Heart right ventricle (tissue), 16 donors: ENCODE measurements around the gene AIFM2. TPM values are rescaled to one million over a fixed set of nuclear protein-coding genes. Genes with fewer than 3 reads are reported as not detected.

ENCODE experiments used
- ATAC-seq, 8 donors: fragments of 200-7000 bp; cut with Tn5 transposase; one replicate each; pipeline ENCODE4 v1.9.1; 2020; ENCODE audit warnings: mild to moderate bottlenecking in 8 of 8, moderate library complexity in 8 of 8, moderate number of reproducible peaks in 1 of 8
- DNase-seq, 2 donors: peaks; one replicate each; pipeline ENCODE4 v3.0.0-alpha.2; 2020
- H3K27ac ChIP-seq, 10 donors: fragments of 200-600 bp; sonication (generic) in 2 of 10; one replicate each; pipeline versions ENCODE4 v1.5.0 to v1.8.0; 2020 to 2022; ENCODE audit warnings: mild to moderate bottlenecking in 3 of 10
- H3K27me3 ChIP-seq, 7 donors: fragments of 200-600 bp; one replicate each; pipeline ENCODE4 v1.8.0; 2021 to 2022; ENCODE audit warnings: mild to moderate bottlenecking in 2 of 7
- H3K36me3 ChIP-seq, 9 donors: fragments of 200-600 bp; sonication (generic) in 1 of 9; one replicate each; pipeline versions ENCODE4 v1.5.0 to v1.8.0; 2020 to 2022; ENCODE audit warnings: mild to moderate bottlenecking in 2 of 9
- H3K4me1 ChIP-seq, 9 donors: fragments of 200-600 bp; sonication (generic) in 1 of 9; one replicate each; pipeline versions ENCODE4 v1.5.0 to v1.8.0; 2020 to 2022; ENCODE audit warnings: mild to moderate bottlenecking in 4 of 9
- H3K4me3 ChIP-seq, 10 donors: fragments of 200-600 bp; sonication (generic) in 2 of 10; one replicate each; pipeline versions ENCODE4 v1.5.0 to v1.8.0; 2020 to 2022; ENCODE audit warnings: mild to moderate bottlenecking in 7 of 10, moderate library complexity in 2 of 10
- H3K9me3 ChIP-seq, 11 donors: fragments of 200-600 bp in 10 of 11; sonication (generic) in 2 of 11; one replicate each; pipeline versions ENCODE4 v1.5.0 to v1.8.0; 2013 to 2022; ENCODE audit warnings: mild to moderate bottlenecking in 2 of 11, control low read depth in 1 of 11, moderate library complexity in 1 of 11
- WGBS, 2 donors: extraction: QIAGEN DNeasy Blood & Tissue Kit; methylation state at CpG; one replicate each; pipeline ENCODE4 v1.1.7; 2013; ENCODE audit warnings: inconsistent platforms in 1 of 2; 5-methylcytosine and 5-hydroxymethylcytosine counted together
- intact Hi-C, 10 donors: fragments of 100-400 bp; cut with DNase I; formaldehyde crosslinking; loops; one replicate each; pipeline versions ENCODE4 v1.11.1 to v1.14.2; 2022
- polyA plus RNA-seq, 2 donors: library from polyadenylated mRNA; stranded (reverse); fragments of 200-250 nt; gene quantifications; one replicate each; pipeline ENCODE4 v1.2.3, GENCODE V29; 2013
- total RNA-seq, 10 donors: library from RNA; stranded (reverse); fragmentation: NEBNext Ultra II Directional in 3 of 10; extraction: Animal tissue kit (Norgen Biotek cat#: 25700) in 3 of 10; gene quantifications; one replicate each; pipeline versions ENCODE4 v1.2.1 to v1.2.4, GENCODE V29; 2021 to 2023
- TF ChIP-seq, protein P1 (sequence below), 9 donors: fragments of 200-600 bp; sonication (generic) in 2 of 9; IDR thresholded peaks; one replicate each; pipeline versions ENCODE4 v1.5.0 to v1.8.0; 2021 to 2022; ENCODE audit warnings: antibody characterized with exemption in 9 of 9, mild to moderate bottlenecking in 5 of 9, moderate library complexity in 1 of 9
- donor health status: Arrhythmogenic right ventricular cardiomyopathy.
- donor health status: ischemic (EF 13 %, LVEDD 7.1; RV severe dilation, severe dysfunction).
- donor health status: healthy with polysubstance abuse.
- donor health status: DM: no; HTN: yes; CAD: no.
- donor health status: DM: no; HTN: no; CAD: no.
- donor health status: ischemic (EF 25% LVEDD 6.9; RV normal size, moderate dysfunction).
- donor health status: ischemic (EF 25% LVEDD 5.7; RV mildly dilated, moderate dysfunction).
- donor health status: healthy.
- donor health status: DM: yes; HTN: yes; CAD: no.
- donor health status: Ischemic cardiomyopathy.
- donor health status: ischemic (EF 35%, LVEDD 5.7; RV mildly dilated, moderate dysfunction).
- donor health status: nonischemic (EF 11% LVEDD 7.7; RV severe dilation, severe dysfunction).
- donor health status: DM: yes; HTN: yes; CAD: no.
- donor health status: PGD.
- donor health status: ischemic (EF 29% LVEDD 5.4; RV normal size, mild dysfunction).
- donor health status: nonischemic (EF 23%, LVEDD 6.1; RV moderate dilation, normal function).

The AIFM2 gene
- total and polyA plus RNA-seq, 12 donors, result 14.1 to 27.0 (median 17.5) TPM

DNA sequence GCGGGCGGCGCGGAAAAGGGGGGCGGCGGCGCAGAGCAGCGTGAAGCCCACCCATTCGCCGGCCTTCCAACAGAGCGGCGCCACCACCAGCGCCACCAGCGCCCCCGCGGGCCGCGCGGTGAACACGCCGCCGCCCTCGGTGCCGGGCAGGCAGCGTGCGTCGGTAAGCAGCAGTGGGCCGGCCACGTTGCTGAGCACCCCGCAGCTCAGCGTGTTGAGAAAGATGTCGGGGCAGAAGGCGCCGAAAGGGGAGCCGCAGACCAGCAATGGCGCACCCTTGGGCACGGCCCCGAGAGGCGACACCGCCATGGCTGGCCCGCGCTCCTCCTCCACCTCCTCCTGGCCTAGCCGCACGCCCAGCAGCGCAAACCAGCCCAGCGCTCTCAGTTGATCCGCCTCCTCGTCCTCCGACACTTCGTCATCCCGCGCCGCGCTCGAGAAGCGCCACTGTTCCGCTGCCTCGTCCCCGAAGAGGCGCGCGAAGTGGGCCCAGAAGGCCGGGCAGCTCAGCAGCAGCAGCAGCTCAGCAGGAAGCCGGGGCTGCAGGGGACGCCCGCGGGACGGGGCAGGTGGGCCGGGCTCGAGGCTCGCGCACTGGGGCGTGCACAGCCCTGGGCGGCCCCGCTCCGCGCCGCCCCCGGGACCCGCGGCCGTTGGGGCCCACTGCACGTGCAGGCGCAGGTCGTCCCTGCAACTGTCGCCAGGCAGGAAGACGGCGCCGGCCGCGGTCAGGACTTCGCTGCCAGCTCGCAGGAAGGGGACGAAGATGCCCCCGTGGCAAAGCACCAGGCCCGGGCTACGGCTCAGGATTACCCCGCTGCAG, 13.3 kb upstream of the AIFM2 start:
- H3K36me3 ChIP-seq, result peaks cover 0 to 29% (median 6%) of the 10 kb centered on the region in 9 donors
- intact Hi-C loops, result loop anchor here in 3 of 10 donors (1.0 to 2.0 kb wide), 3 partner anchors 24 to 30 kb away; partner anchors contain the start of gene SAR1A (in 1 of the 3)
- H3K27me3 ChIP-seq, result no peaks in the 10 kb centered on the region

DNA sequence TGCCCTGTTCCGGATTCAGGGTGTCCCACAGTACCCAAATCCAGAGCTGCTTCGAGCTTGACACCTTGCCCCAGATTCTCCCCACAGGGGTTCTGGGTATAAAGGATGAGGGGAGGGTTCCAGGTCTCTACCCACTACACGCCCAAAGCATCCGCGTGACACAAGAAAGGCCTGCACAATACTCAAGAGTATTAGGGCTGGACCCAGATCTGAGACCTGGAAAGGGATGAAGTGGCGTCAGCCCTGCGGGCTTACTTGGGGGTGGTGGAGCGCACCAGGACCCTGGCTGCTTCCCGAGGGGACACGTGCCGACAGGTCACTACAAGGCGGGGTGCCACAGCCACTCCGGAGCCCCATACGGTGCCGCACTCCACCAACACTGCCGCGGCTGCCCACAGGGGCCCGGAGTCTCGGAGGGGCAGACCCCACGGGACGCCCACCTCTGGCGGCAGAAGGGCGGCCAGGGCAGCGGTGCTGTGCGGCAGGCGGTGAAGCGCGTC, 12.6 kb upstream of the AIFM2 start:
- TF ChIP-seq, protein P1, sequence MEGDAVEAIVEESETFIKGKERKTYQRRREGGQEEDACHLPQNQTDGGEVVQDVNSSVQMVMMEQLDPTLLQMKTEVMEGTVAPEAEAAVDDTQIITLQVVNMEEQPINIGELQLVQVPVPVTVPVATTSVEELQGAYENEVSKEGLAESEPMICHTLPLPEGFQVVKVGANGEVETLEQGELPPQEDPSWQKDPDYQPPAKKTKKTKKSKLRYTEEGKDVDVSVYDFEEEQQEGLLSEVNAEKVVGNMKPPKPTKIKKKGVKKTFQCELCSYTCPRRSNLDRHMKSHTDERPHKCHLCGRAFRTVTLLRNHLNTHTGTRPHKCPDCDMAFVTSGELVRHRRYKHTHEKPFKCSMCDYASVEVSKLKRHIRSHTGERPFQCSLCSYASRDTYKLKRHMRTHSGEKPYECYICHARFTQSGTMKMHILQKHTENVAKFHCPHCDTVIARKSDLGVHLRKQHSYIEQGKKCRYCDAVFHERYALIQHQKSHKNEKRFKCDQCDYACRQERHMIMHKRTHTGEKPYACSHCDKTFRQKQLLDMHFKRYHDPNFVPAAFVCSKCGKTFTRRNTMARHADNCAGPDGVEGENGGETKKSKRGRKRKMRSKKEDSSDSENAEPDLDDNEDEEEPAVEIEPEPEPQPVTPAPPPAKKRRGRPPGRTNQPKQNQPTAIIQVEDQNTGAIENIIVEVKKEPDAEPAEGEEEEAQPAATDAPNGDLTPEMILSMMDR (IDR thresholded peaks at IDR 0.05), result no peak
- Histone ChIP-seq H3K27ac (peak overlapping the region; percentile 83 to 97 (median 92)), H3K27me3 (no peaks in the 10 kb centered on the region), H3K36me3 (peaks cover 0 to 23% (median 6%) of the 10 kb centered on the region in 9 donors), H3K9me3 (no peaks in the 10 kb centered on the region), H3K4me1 (peaks cover 8 to 28% (median 20%) of the 10 kb centered on the region in 9 donors), H3K4me3 (peak overlapping the region; percentile 74 to 90 (median 81))
- no peak for DNase-seq
- 8 to 11% methylated on average over 26 to 28 of the region's 28 CpGs for WGBS, 2 donors
- intact Hi-C loops, result loop anchor here in 2 of 10 donors (1.0 to 2.0 kb wide), 2 partner anchors 28 to 29 kb away; no protein-coding TSS in a partner anchor
- ATAC-seq, result peak in 3 of 8 donors; percentile 1 to 31 (median 8)

More for the DNA sequence above, 13.3 kb upstream of the AIFM2 start:
- 0 to 1% methylated on average over 91 to 98 of the region's 98 CpGs for WGBS, 2 donors
- DNase-seq (peak; percentile 54 to 70), ATAC-seq (peak; percentile 52 to 85 (median 70))
- TF ChIP-seq, protein P1 (IDR thresholded peaks at IDR 0.05), result peak; percentile 27 to 76 (median 57)
- Histone ChIP-seq H3K4me3 (peak overlapping the region; percentile 74 to 90 (median 81)), H3K27ac (peak overlapping the region; percentile 83 to 97 (median 92)), H3K4me1 (peaks cover 8 to 28% (median 20%) of the 10 kb centered on the region in 9 donors), H3K9me3 (no peaks in the 10 kb centered on the region)

DNA sequence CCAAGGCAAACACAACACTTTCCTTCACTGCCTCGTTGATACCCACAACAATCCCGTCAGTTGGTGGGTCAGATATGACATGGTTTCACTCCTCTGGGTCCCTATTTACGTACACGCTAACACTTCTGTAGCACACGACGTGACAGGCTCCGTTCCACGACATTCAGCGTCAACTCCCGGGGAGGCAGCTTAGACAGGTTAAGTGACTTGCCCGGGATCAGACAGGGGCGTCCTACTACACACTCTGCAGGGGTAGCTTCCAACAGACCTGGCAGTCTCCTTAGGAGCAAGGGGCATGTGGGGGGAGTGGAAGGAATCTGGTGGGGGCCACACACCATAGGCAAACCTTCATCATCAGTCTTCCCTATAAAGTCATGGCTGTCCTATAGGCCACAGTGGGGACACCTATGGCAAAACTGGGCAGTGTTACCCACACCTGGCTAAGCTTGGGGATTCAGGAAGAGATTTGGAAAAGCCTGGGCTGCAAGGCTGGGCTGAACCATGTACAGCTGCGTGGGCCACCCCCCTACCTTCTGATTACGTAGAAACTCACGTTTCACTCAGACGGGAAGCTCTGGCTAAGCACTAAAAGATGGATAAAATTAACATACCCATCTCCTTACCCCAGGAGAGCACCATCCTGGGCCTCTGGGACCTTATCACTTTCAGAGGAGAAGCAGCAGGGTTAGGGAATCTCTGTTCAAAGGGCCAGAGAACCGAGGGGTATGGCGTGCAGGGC, 11.9 kb upstream of the AIFM2 start:
- Histone ChIP-seq H3K4me3 (peak overlapping the region in 7 of 10 donors; percentile 75 to 90 (median 81)), H3K4me1 (peaks cover 8 to 28% (median 20%) of the 10 kb centered on the region in 9 donors), H3K27me3 (no peaks in the 10 kb centered on the region), H3K27ac (no peak overlapping the region), H3K36me3 (peaks cover 0 to 21% (median 2%) of the 10 kb centered on the region in 9 donors), H3K9me3 (no peaks in the 10 kb centered on the region)
- TF ChIP-seq, protein P1 (IDR thresholded peaks at IDR 0.05), result no peak
- intact Hi-C loops, result loop anchor here in 2 of 10 donors (1.0 to 2.0 kb wide), 2 partner anchors 28 kb away; no protein-coding TSS in a partner anchor
- no peak for DNase-seq
- no peak for ATAC-seq
- 86 to 89% methylated on average over 18 of the region's 18 CpGs for WGBS, 2 donors

DNA sequence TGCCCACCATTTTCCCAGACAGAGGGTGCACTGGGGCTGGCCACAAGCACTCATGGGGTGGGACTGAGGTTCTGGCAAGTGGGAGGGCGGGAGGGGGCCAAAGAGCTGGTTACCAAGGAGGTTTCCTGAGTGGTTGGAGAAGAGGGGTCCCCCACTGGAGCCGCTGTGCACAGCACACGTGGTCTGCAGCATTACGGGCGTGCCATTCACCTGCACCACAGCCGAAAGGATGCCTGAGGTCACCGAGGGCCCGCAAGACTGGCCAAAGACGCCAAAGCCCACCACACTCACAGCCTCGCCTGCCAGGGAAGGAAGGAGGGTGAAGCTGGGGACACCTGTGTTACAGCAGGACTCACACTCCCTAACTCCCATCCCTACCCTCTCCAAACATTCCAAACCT, 9.9 kb upstream of the AIFM2 start:
- Histone ChIP-seq H3K4me1 (peaks cover 8 to 26% (median 19%) of the 10 kb centered on the region in 9 donors), H3K27ac (no peak overlapping the region), H3K4me3 (no peak overlapping the region), H3K27me3 (no peaks in the 10 kb centered on the region), H3K36me3 (peaks cover 0 to 17% (median 0%) of the 10 kb centered on the region in 9 donors), H3K9me3 (no peaks in the 10 kb centered on the region)
- TF ChIP-seq, protein P1 (IDR thresholded peaks at IDR 0.05), result no peak
- ATAC-seq, result no peak
- DNase-seq, result no peak
- 94 to 95% methylated on average over 10 of the region's 10 CpGs for WGBS, 2 donors
- intact Hi-C loops, result no loop called here
